ENCODE data around the gene NXN.

- peak; percentile 83 for TF ChIP-seq CTCF (IDR thresholded peaks at IDR 0.05)
- 0 out of 2 replicates have a peak, but pooled peaks have one; percentile 4 for TF ChIP-seq POLR2AphosphoS5 (IDR thresholded peaks at IDR 0.05; ENCODE audit: low read depth, low read length)
- TF ChIP-seq, protein P1, sequence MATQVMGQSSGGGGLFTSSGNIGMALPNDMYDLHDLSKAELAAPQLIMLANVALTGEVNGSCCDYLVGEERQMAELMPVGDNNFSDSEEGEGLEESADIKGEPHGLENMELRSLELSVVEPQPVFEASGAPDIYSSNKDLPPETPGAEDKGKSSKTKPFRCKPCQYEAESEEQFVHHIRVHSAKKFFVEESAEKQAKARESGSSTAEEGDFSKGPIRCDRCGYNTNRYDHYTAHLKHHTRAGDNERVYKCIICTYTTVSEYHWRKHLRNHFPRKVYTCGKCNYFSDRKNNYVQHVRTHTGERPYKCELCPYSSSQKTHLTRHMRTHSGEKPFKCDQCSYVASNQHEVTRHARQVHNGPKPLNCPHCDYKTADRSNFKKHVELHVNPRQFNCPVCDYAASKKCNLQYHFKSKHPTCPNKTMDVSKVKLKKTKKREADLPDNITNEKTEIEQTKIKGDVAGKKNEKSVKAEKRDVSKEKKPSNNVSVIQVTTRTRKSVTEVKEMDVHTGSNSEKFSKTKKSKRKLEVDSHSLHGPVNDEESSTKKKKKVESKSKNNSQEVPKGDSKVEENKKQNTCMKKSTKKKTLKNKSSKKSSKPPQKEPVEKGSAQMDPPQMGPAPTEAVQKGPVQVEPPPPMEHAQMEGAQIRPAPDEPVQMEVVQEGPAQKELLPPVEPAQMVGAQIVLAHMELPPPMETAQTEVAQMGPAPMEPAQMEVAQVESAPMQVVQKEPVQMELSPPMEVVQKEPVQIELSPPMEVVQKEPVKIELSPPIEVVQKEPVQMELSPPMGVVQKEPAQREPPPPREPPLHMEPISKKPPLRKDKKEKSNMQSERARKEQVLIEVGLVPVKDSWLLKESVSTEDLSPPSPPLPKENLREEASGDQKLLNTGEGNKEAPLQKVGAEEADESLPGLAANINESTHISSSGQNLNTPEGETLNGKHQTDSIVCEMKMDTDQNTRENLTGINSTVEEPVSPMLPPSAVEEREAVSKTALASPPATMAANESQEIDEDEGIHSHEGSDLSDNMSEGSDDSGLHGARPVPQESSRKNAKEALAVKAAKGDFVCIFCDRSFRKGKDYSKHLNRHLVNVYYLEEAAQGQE (IDR thresholded peaks at IDR 0.05; ENCODE audit: insufficient read depth in 1 of 2, low read depth in 2 of 2, low read length in 1 of 2), result no peak
- TF ChIP-seq SIN3A (IDR thresholded peaks at IDR 0.05; ENCODE audit: borderline replicate concordance, insufficient read depth, low read depth, low read length), result no peak
Observed at GRCh38 chr17:980406-981291, 1.1 kb upstream of the NXN start.

All from Panc1 (cell line).